NCI-H2107 treated with DMSO at 0.1 percent for 48 hours (cell line): ENCODE data around the gene RNF220.

ENCODE experiments used
- DNase-seq: peaks from one replicate; lab custom pipeline; 2025; ENCODE audit not compliant: unreplicated experiment; lab: John Stamatoyannopoulos, UW

RNF220 gene

GRCh38 chr1:44672961-44673674, 268.1 kb downstream of the RNF220 start:
- DNase-seq = no peak

GRCh38 chr1:44673675-44674112, 268.6 kb downstream of the RNF220 start:
- no peak for DNase-seq

- peak; percentile 100 for DNase-seq
These were observed 269.3 kb downstream of the RNF220 start, which contains the start of the genes ARMH1 and TMEM53 for GRCh38 chr1:44674113-44675000. ARMH1 (plus strand) TSS chr1:44674714; CDS start chr1:44689698, 14,984 bp downstream. TMEM53 (minus strand) TSS chr1:44674481; CDS start chr1:44674391, 90 bp downstream.

- DNase-seq = no peak
These were observed 270.1 kb downstream of the RNF220 start for GRCh38 chr1:44675186-44675585.

DNA sequence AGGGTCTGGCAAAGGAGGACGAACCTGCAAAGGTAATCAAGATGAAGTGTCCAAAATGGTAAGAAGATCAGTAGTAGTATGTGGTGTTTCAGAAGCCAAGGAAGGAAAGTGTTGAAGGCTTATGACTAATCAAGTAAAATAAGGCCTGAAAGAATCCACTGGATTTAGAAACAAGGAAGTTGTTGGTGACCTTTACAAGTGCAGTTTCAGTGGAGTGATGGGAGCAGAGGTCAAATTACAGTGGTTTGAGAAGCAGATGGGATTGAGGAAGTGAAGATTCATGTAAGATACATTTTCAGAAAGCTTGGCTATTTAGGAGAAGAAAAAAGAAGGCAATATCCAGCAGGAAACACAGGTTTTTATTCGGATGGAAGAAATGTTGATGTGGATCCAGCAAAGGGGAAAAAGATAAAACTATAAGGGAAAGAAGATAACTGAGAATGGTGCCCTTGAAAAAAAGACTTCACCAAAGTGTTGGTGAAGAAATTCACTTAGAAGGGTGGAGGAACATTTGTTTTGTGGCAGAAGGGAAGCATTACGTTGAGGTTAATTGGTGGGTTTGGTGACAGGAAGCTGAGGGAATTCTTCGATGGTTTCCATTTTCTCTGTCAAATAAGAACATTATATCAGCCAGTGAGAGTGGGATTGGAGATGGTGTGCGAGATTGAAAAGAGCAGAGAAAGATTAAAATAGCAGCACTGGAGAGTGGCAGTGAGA, 271.6 kb downstream of the RNF220 start:
- DNase-seq = peak; percentile 27

DNA sequence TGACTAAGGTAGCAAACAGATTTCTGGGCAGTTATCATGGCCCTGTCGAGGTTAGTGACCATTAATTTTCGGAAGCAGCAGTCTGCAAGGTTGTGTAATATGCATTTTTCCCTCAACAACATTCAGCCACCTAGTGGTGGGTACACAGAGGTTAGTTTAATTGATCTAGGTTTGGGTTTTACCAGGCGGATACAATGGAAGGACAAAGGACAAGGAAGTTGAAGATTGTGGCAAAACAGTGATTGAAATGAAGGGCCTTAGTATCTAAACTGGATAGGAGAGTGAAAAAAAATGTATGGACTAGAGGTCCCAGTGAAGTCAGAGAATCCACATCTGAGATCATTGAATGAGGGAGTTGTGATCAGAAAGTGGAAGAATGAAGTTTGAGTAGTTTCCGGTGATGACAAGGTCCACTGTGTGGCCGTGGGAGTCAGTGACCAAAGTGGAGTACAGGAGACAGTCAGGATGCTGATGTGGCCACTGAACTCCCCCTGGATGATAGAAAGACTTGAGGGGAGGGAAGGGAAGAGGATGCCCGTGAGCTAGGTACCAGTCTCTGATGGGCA, 272.2 kb downstream of the RNF220 start:
- no peak for DNase-seq

DNA sequence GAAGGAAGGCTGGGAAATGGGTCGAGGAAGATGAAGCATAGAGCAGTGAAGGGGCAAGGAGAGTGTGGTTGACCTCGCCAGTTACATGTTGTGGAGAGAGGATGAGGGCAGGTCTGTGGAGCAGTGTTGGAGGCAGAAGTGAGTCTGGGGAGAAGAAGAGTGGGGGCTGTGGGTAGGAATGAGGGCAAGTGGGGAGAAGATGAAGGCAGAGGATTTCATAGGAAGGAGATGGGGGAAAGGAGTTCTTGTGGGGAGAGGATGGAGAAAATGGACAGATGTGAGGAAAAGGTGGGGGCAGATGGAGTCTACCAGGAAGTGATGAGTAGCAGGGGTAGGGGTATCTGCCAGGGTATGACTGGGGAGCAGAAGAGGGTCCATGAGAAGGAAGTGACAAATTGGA, 273.1 kb downstream of the RNF220 start:
- no peak for DNase-seq

- no peak for DNase-seq
These were observed 273.6 kb downstream of the RNF220 start for GRCh38 chr1:44678626-44679025.

DNA sequence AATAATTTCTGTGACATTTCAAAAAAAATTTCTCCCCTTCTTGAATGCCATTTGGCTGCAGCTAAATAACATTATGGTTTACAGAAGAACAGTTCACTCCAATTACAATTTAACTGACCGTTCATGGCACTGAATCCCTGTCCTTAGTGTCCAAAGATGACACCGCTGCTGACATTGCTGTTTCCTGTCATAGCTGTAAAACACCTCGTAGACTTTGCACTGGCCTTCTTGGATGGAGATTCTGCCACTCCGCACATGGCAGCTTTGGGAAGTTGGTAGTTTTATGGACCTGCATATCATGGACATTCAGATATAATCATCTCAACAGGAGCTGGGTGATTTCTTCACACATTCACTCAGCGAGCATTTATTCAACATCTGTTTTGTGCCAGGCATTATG, 274.4 kb downstream of the RNF220 start:
- DNase-seq = no peak

DNA sequence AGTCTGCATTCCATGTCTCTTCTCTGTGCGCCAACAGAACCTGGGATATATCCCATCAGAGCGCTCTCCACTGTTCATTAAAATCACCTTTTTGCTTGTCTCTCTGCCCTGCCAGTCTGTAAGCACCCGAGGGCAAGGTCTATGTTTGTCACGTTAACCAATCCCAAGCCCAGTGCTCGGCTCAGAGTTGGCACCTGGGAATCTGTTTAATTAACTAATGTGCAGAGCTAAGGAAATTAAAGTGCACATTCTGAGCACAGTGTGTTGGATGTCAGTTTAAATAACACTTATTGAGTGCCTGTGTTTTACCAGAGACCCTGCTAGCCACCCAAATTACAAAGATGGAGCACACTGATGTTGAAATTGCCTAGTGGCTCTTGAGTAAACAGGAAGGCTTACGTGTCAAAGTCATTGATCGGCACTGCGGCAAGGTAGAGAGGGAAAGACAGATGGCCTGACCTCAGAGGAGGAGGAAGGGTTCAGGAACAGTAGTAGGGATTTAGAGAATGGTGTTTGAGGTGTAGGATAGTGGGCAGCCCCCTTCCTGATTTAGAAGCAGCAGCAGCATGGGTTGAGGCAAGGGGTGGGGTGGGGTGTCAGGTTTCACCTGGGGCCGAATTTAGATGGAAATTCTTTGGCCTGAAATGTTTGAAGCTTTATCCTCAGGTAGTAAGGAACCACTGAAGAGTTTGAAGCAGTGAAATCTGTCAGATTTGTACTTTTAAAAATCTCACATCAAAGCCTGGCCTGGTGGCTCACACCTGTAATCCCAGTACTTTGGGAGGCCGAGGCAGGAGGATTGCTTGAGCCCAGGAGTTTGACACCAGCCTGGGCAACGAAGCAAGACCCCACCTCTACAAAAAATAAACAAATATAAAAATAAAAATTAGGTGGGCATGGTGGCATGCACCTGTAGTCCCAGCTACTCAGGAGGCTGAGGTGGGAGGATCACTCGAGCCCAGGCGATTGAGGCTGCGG, 277.1 kb downstream of the RNF220 start:
- DNase-seq = peak; percentile 64

DNA sequence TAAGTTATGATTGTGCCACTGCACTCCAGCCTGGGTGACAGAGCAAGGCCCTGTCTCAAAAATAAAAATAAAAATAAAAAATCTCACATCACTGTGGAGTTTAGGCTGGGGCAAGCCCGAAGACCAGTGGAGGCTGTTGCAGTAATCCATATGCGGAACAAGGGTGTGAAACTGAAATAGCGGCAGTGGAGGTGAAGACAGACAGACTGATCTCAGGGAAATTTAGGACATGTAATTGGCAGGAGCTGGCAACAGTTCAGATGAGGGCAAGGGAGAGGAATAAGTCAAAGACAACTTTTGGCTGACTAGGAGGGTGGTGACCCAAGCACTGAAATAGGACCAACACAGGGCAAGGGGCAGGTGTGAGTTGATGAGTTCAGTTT, 277.8 kb downstream of the RNF220 start:
- no peak for DNase-seq

DNA sequence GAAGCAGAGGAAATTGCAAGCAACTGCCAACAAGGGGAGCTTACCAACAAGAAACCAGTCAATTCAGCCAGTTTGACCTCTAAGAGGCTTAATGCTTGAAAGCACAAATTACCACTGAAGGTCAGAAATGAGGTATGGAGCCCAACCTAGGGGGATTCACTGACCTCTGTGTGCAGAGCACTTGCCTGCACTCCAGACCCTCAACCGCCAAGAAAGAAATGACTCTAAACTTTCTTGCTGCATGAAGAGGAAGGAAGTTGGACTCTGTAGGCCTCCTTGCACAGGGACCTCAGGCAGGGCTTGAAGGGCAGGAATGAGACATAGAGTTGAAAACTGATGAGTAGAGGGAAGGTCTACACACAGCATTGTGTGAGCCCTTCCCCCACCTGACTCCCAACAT, 279.5 kb downstream of the RNF220 start:
- DNase-seq = no peak

DNA sequence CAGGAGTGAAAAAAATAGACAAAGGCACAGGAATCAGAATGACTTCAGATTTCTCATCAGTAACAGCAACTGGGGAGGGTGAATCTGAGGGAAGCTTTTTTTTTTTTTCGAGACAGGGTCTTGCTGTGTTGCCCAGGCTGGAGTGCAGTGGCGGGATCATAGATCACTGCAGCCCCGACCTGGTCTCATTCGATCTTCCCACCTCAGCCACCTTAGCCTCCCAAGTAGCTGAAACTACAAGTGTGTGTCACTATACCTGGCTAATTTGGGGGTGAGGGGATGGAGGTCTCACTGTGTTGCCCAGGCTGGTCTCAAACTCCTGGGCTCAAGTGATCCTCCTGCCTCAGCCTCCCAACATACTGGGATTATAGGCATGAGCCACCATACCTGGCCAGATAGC, 280.2 kb downstream of the RNF220 start:
- DNase-seq = no peak

DNA sequence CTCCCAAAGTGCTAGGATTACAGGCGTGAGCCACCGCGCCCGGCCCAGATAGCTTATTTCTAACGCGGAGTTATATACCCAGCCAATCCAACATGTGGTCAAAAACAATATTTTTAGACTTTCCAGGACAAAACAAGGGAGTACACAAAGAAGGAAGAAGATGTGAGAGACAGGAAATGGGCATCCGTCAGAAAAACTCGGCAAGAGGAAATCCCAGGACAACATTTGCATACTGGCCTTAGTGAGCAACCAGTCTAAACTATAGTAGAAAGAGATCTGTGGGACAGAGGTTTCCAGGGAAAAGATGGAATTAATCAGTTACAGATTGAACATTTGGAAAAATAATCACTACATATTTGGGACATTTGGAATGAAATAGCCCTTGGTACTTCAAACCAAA, 280.8 kb downstream of the RNF220 start:
- DNase-seq = no peak

DNA sequence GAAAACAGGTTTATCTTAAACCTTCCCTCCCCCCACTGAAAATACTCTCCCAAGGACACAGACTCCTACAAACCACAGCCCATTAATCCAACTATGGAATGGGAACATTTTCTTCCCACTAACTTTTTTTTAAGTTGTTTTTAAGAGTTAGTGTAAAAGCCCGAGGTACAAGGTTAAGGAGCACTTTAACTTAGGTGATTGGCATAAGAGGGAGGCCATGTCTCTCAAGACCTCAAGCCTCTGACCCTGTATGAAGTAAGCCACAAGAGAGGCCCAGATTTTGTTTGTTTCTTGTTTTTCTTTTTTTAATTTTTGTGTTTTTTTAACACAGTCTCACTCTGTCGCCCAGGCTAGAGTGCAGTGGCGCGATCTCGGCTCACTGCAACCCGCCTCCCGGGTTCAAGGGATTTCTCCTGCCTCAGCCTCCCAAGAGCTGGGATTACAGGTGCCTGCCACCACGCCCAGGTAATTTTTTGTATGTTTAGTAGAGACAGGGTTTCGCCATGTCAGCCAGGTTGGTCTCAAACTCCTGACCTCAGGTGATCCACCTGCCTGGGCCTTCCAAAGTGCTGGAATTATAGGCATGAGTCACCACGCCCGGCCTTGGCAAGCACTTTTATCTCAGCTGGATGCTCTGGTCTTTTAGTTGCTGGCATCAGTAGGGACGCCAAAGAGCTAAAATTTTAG, 283.8 kb downstream of the RNF220 start:
- DNase-seq = no peak

DNA sequence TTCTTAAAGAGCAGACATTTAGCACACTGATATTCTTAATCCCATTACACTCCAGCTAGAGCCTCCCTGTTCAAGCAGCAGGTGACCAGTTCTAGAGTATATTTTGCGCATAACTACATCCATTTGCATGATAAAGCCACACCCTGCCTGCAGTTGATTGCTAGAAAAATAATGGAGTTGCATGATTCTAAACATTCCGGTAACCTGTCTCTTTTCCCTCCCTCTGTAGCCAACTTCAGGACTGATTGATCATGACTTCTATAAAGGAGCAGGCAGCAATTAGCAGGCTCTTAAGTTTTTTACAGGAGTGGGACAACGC, 284.4 kb downstream of the RNF220 start:
- DNase-seq = no peak

GRCh38 chr1:44693159-44693558, 288.1 kb downstream of the RNF220 start:
- DNase-seq = no peak

DNA sequence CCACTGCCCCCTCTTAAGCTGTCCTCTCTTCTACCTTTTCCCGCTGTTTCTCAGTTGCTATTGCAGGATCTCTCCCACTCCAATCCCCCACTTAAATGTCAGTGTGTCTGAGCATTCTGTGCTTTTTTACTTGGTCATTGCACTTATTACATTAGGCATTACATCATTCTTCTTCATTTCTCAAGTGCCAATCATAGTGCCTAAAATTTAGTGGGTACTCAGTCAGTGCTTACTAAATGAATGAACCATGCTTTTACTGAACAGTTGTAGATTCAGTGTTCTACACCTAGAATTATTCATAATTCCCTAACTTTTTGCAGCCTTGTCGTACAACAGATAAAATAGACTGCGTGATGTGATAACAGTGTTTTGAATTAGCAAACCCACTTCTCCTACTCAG, 288.8 kb downstream of the RNF220 start:
- no peak for DNase-seq

- no peak for DNase-seq
These were observed 289.9 kb downstream of the RNF220 start for GRCh38 chr1:44694863-44695478.
